T-helper 1 cell (primary cell): ENCODE results near the gene PIPOX.
A peak's percentile ranks its signal among the peaks of the same experiment; 100 is the strongest.

Experiments used
- DNase-seq, 5 donors: peaks; one replicate each; pipeline ENCODE4 v3.0.0-alpha.2; 2012 to 2020
- total RNA-seq, 4 donors: gene quantifications; one replicate each; lab custom pipeline; 2026; lab: John Stamatoyannopoulos, UW

PIPOX gene
- 1.4 to 3.2 (median 2.7) reads per million in 4 donors for total RNA-seq

GRCh38 chr17:29042679-29043538 lies at the start of gene PIPOX:
TSS of gene PIPOX (plus strand) at chr17:29043141. CDS start at chr17:29043226, 85 bp downstream.
- DNase-seq: no peak

- DNase-seq: no peak
These were observed 49.1 kb upstream of the PIPOX start for GRCh38 chr17:28993645-28994426.

GRCh38 chr17:28996554-28997096 lies 46.3 kb upstream of the PIPOX start:
- no peak for DNase-seq

GRCh38 chr17:28997806-28998205 lies 45.1 kb upstream of the PIPOX start:
- DNase-seq: no peak

- DNase-seq: no peak
These were observed 43.7 kb upstream of the PIPOX start for GRCh38 chr17:28999206-28999605.

- DNase-seq: no peak
These were observed 42.0 kb upstream of the PIPOX start for GRCh38 chr17:29000973-29001372.

- no peak for DNase-seq
These were observed 40.1 kb upstream of the PIPOX start for GRCh38 chr17:29002811-29003210.

GRCh38 chr17:29003289-29003688 lies 39.7 kb upstream of the PIPOX start:
- DNase-seq: no peak

- DNase-seq: no peak
These were observed 38.8 kb upstream of the PIPOX start for GRCh38 chr17:29004081-29004692.

- peak; percentile 24 to 50 (median 31) for DNase-seq
These were observed 36.9 kb upstream of the PIPOX start, which contains the start of gene SEZ6 for GRCh38 chr17:29005936-29006511. TSS of gene SEZ6 (minus strand) at chr17:29006033. CDS start at chr17:29005869, 164 bp downstream.

- no peak for DNase-seq
These were observed 35.5 kb upstream of the PIPOX start for GRCh38 chr17:29007456-29007855.

GRCh38 chr17:29007860-29008455 lies 35.0 kb upstream of the PIPOX start:
- DNase-seq: no peak

GRCh38 chr17:29008591-29008990 lies 34.4 kb upstream of the PIPOX start:
- no peak for DNase-seq

- no peak for DNase-seq
These were observed 32.8 kb upstream of the PIPOX start for GRCh38 chr17:29010129-29010528.

GRCh38 chr17:29010586-29010985 lies 32.4 kb upstream of the PIPOX start:
- DNase-seq: no peak

- no peak for DNase-seq
These were observed 30.4 kb upstream of the PIPOX start for GRCh38 chr17:29012535-29012934.

- no peak for DNase-seq
These were observed 28.2 kb upstream of the PIPOX start for GRCh38 chr17:29014716-29015115.

GRCh38 chr17:29016345-29017210 lies 26.4 kb upstream of the PIPOX start:
- DNase-seq: no peak

- DNase-seq: no peak
These were observed 24.0 kb upstream of the PIPOX start for GRCh38 chr17:29018788-29019474.

GRCh38 chr17:29019475-29020181 lies 23.3 kb upstream of the PIPOX start:
- no peak for DNase-seq
